GM18499 (cell line): ENCODE measurements around the gene TPD52L1.

ENCODE experiments used
- ATAC-seq: cut with Tn5 transposase; IDR thresholded peaks from one replicate; pipeline ENCODE4 v1.9.1; 2021; ENCODE audit warnings: moderate number of reproducible peaks; ENCODE audit not compliant: insufficient read depth, unreplicated experiment

TPD52L1 gene

GRCh38 chr6:125173341-125174095 is 19.9 kb downstream of the TPD52L1 start:
- ATAC-seq: no peak

GRCh38 chr6:125174626-125175025 is 21.1 kb downstream of the TPD52L1 start:
- no peak for ATAC-seq

- ATAC-seq: no peak
These were observed 22.0 kb downstream of the TPD52L1 start for GRCh38 chr6:125175466-125176048.

- no peak for ATAC-seq
These were observed 28.9 kb downstream of the TPD52L1 start for GRCh38 chr6:125182237-125183008.

- no peak for ATAC-seq
These were observed 29.8 kb downstream of the TPD52L1 start for GRCh38 chr6:125183391-125183790.

GRCh38 chr6:125188037-125188436 is 34.5 kb downstream of the TPD52L1 start:
- ATAC-seq: no peak

GRCh38 chr6:125188594-125189203 is 35.1 kb downstream of the TPD52L1 start:
- ATAC-seq: no peak

GRCh38 chr6:125189494-125189893 is 35.9 kb downstream of the TPD52L1 start:
- no peak for ATAC-seq

- no peak for ATAC-seq
These were observed 37.1 kb downstream of the TPD52L1 start for GRCh38 chr6:125190667-125191066.

GRCh38 chr6:125191916-125192609 is 38.5 kb downstream of the TPD52L1 start:
- ATAC-seq: peak; percentile 93

GRCh38 chr6:125192610-125192930 is 39.0 kb downstream of the TPD52L1 start:
- ATAC-seq: no peak

GRCh38 chr6:125193208-125193607 is 39.6 kb downstream of the TPD52L1 start:
- ATAC-seq: no peak

- ATAC-seq: no peak
These were observed 41.4 kb downstream of the TPD52L1 start for GRCh38 chr6:125194941-125195340.

- ATAC-seq: no peak
These were observed 42.0 kb downstream of the TPD52L1 start for GRCh38 chr6:125195526-125195925.

- ATAC-seq: no peak
These were observed 43.0 kb downstream of the TPD52L1 start for GRCh38 chr6:125196613-125197012.

GRCh38 chr6:125197795-125198269 is 44.3 kb downstream of the TPD52L1 start:
- ATAC-seq: no peak

- no peak for ATAC-seq
These were observed 44.9 kb downstream of the TPD52L1 start for GRCh38 chr6:125198398-125198937.

GRCh38 chr6:125200941-125201340 is 47.4 kb downstream of the TPD52L1 start:
- no peak for ATAC-seq

- no peak for ATAC-seq
These were observed 48.6 kb downstream of the TPD52L1 start for GRCh38 chr6:125201961-125202729.
